Cardiac muscle cell (in vitro differentiated cells and primary cell): ENCODE results near the gene ZNF846. TPM values are rescaled to one million over a fixed set of nuclear protein-coding genes. Genes with fewer than 3 reads are reported as not detected.
A peak's percentile ranks its signal among the peaks of the same experiment; 100 is the strongest.

ENCODE experiments used
- DNase-seq, 2 donors: peaks; one replicate each; pipeline versions ENCODE4 v3.0.0 to v3.0.0-alpha.2; 2010 to 2017; ENCODE audit warnings: low read depth in 1 of 2, low spot score in 1 of 2
- H3K27ac ChIP-seq: fragments of 200-600 bp; sonication (generic); 2 replicates; pipeline ENCODE4 v1.5.1; 2016
- H3K27me3 ChIP-seq: fragments of 200-600 bp; sonication (generic); 2 replicates; pipeline ENCODE4 v1.6.0; 2016; ENCODE audit warnings: control low read depth
- H3K36me3 ChIP-seq: fragments of 200-600 bp; sonication (generic); 2 replicates; pipeline ENCODE4 v1.5.1; 2016; ENCODE audit warnings: control low read depth
- H3K4me1 ChIP-seq: fragments of 200-600 bp; sonication (generic); 2 replicates; pipeline ENCODE4 v1.8.1; 2017; ENCODE audit warnings: low read depth, mild to moderate bottlenecking, mixed run types
- H3K4me3 ChIP-seq: fragments of 200-600 bp; sonication (generic); 2 replicates; pipeline ENCODE4 v1.5.1; 2016; ENCODE audit warnings: mild to moderate bottlenecking
- H3K9me3 ChIP-seq: fragments of 200-600 bp; sonication (generic); 2 replicates; pipeline ENCODE4 v1.5.1; 2017; ENCODE audit warnings: low read depth, mild to moderate bottlenecking, control low read depth
- polyA plus RNA-seq: library from polyadenylated mRNA; unstranded; fragments of >200 nt; fragmentation: Nextera tagmentation; extraction: Ambion mirVana; gene quantifications from 2 replicates; pipeline ENCODE4 v1.2.1, GENCODE V29; 2016
- total RNA-seq: library from RNA; depleted of rRNA; stranded (reverse); fragments of >200 nt; gene quantifications from 2 replicates; pipeline ENCODE4 v1.2.3, GENCODE V29; 2016
- TF ChIP-seq, protein P1 (sequence below): IDR thresholded peaks from 2 replicates; pipeline ENCODE4 v1.5.1; 2012; ENCODE audit warnings: low read depth, mild to moderate bottlenecking, low read length

ZNF846 gene
- 14.4 and 17.2 TPM in 2 replicates for total RNA-seq
- 15.6 and 19.0 TPM in 2 replicates for polyA plus RNA-seq

DNA sequence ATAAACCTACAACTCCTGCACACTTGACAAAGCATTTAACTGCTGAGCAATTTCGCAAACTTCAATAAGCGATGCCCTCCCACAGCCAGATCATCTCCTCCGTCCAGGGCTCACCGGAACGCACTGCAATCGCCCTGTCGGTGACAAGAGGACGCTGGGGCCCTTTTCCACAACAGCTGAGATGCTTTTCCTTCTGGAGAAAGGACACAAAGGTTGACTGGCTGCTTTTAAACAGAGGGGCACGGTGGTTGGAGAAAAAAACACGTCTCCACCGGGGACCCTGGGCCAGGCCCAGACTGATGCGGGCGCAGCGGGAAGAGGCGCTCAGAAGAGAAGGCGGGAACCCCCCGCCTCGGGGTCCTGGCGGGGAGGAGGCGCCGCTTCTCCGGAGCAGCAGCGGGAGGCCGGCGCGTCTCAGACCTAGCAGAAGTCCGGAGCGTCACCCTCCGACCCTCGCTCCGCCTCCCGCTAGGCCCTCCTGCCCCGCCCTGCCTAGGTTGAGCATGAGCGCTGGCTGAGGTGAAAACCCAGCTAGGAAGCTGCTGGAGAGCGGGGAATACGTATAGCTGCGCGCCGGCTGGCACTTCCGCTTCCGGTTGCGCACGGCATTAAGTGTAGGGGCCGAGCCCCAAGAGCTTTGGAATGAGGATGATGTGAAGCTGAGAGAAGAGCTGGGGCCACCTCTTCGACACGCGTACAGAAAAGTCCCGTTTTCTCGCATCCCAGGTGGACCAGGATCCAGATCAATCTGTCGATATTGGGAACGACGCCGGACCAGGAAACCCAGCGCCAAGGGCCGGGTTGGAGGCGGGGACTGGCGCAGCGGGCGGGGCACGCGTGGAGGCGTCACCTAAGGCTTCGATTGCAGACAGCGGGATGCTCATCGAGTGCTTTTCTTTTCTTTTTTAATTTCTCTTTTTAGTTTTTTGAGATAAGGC, at the start of gene ZNF846:
TSS of gene ZNF846 (minus strand) at position 564 of the 938 bp plus-strand sequence. CDS start 3,788 bp downstream, outside the sequence.
- Histone ChIP-seq H3K27me3 (no peaks in the 10 kb centered on the region), H3K4me3 (peak within 1 kb of the TSS; percentile 78), H3K9me3 (no peaks in the 10 kb centered on the region), H3K4me1 (peaks cover 5% of the 10 kb centered on the region), H3K36me3 (no peaks in the 10 kb centered on the region), H3K27ac (peak within 1 kb of the TSS; percentile 93)
- DNase-seq = peak; percentile 97 to 98
- TF ChIP-seq, protein P1, sequence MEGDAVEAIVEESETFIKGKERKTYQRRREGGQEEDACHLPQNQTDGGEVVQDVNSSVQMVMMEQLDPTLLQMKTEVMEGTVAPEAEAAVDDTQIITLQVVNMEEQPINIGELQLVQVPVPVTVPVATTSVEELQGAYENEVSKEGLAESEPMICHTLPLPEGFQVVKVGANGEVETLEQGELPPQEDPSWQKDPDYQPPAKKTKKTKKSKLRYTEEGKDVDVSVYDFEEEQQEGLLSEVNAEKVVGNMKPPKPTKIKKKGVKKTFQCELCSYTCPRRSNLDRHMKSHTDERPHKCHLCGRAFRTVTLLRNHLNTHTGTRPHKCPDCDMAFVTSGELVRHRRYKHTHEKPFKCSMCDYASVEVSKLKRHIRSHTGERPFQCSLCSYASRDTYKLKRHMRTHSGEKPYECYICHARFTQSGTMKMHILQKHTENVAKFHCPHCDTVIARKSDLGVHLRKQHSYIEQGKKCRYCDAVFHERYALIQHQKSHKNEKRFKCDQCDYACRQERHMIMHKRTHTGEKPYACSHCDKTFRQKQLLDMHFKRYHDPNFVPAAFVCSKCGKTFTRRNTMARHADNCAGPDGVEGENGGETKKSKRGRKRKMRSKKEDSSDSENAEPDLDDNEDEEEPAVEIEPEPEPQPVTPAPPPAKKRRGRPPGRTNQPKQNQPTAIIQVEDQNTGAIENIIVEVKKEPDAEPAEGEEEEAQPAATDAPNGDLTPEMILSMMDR = no peak

DNA sequence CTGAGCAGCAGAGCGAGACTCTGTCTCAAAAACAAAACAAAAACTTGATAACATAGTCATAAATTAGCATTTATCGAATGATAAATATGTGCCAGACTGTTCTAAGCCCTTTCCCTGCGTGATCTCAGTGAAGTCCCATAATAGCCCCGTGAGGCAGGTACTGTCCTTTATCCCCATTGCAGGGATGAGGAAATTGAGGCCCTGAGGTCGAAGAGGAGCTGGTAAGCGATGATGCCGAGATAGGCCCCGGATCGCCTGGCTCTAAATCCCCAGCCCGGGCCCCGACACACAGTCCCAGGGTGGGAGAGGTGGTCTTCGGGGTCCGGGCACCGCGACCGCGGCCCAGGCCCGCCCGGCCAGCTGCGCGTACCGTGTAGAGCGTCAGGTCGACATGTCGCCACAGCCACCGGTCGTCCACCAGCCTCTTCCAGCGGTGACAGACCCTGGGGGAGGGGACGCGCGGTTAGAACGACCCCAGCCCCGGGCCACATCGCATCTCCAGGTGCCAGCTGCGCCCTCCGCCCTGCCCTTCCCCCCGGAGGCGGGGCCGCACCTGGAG, 49.7 kb upstream of the ZNF846 start:
- no peaks in the 10 kb centered on the region for H3K9me3 ChIP-seq
- DNase-seq = no peak
- no peaks in the 10 kb centered on the region for H3K27me3 ChIP-seq
- H3K4me3 ChIP-seq = peak overlapping the region; percentile 86
- TF ChIP-seq, protein P1 = no peak
- H3K4me1 ChIP-seq = peaks cover 9% of the 10 kb centered on the region
- H3K27ac ChIP-seq = peak overlapping the region; percentile 94
- peaks cover 6% of the 10 kb centered on the region for H3K36me3 ChIP-seq

DNA sequence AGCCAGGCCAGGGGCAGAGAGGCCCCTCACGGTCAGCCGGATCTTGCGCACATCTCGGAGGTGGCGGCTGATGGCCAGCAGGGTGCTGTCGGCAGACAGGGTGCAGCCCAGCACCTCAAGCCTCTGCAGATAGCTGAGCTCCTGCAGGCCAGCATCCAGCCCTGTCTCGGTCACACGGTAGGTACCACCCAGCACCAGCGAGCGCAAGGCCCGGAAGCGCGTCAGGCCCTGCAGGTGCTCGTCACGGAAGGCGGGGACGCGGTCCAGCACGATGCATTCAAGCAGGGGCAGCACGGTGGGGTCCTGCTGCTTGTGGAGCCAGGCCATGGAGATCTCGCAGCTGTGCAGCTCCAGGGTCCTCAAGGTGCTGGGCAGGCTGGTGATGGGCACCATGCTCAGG, 42.6 kb upstream of the ZNF846 start:
- Histone ChIP-seq H3K4me3 (no peak overlapping the region), H3K36me3 (peaks cover 27% of the 10 kb centered on the region), H3K27me3 (no peaks in the 10 kb centered on the region), H3K4me1 (no peaks in the 10 kb centered on the region), H3K9me3 (no peaks in the 10 kb centered on the region), H3K27ac (no peak overlapping the region)
- TF ChIP-seq, protein P1 = no peak
- DNase-seq = no peak

DNA sequence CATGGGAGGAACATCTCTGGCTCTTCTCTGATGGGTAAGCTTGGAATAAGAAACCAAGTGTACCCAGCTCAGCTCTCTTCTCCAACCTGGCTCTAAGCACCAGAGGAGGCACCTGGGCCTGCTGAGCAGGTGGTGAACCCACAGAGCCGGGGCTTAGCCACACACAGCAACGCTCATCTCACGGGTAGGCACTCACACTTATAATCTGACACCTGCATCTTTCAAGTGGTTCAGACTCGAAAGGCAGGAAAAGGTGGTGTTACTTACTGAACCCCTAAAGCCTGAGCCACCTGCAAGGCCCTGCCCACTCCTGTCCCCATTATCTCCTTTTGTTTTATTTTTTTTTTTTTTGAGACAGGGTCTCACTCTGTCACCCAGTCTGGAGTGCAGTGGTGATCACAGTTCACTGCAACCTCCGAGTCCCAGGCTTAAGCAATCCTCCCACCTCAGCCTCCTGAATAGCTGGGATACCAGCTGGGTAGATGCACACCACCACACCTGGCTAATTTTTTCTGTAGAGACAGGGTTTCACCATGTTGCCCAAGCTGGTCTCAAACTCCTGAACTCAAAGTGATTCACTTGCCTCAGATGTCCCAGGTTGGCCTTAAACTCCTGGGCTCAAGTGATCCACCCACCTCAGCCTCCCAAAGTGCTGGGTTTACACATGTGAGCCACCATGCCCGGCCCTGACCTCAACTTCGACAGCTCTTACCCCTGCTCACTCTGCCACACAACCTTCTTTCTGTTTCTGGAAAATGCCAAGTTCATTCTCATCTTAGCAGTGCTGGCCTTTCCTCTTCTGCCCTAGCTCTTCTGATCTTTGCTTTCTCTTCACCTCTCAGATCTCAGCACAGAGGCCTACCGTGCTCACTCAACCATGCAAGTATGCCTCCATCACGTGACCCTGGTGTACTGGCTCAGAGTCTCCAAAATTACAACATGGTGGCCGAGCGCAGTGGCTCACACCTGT, 40.6 kb upstream of the ZNF846 start:
- DNase-seq = no peak
- H3K27ac ChIP-seq = no peak overlapping the region
- H3K27me3 ChIP-seq = no peaks in the 10 kb centered on the region
- H3K4me3 ChIP-seq = no peak overlapping the region
- no peaks in the 10 kb centered on the region for H3K9me3 ChIP-seq
- H3K4me1 ChIP-seq = no peaks in the 10 kb centered on the region
- TF ChIP-seq, protein P1 = no peak
- H3K36me3 ChIP-seq = peaks cover 27% of the 10 kb centered on the region

DNA sequence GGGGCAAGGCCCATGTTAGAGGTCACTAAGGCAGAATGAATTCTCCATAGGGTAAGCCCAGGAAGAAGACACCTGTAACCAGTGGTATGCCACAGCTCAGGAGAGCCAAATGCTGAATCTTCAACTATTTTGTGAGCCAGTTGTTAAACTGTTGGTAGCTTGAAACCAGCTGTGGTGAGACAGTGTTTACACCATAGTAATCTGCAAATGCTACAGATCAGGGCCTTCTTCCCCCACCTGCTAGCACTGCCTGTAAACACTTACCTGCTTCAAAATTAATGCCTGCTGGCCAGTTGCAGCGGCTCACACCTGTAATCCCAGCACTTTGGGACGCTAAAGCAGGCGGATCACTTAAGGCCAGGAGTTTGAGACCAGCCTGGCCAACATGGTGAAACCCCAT, 38.3 kb upstream of the ZNF846 start:
- Histone ChIP-seq H3K36me3 (peaks cover 21% of the 10 kb centered on the region), H3K9me3 (no peaks in the 10 kb centered on the region), H3K27me3 (no peaks in the 10 kb centered on the region), H3K4me1 (no peaks in the 10 kb centered on the region), H3K27ac (no peak overlapping the region), H3K4me3 (no peak overlapping the region)
- no peak for DNase-seq
- TF ChIP-seq, protein P1 = no peak
